Endothelial cell of umbilical vein (primary cell): ENCODE data around the gene CEP295NL. TPM values are rescaled to one million over a fixed set of nuclear protein-coding genes. Genes with fewer than 3 reads are reported as not detected.

Source experiments
- BruUV-seq: library from RNA; stranded (reverse); fragments of 400-500 nt; replicated peaks from 2 replicates; lab custom pipeline; 2021; lab: Mats Ljungman, UMichigan
- CTCF ChIA-PET: fragments of 300-600, 350-600 bp; sonication (Branson Sonifier 250); formaldehyde crosslinking; loops from one replicate; lab custom pipeline; 2021; ENCODE audit warnings: antibody characterized with exemption, inconsistent platforms; lab: Charles Lee
- POLR2A ChIA-PET: fragments of 300-600, 350-600 bp; sonication (Branson Sonifier 250); formaldehyde crosslinking; loops from one replicate; lab custom pipeline; 2021; ENCODE audit warnings: antibody characterized with exemption, inconsistent platforms; lab: Charles Lee
- DNase-seq: peaks from one replicate; pipeline ENCODE4 v3.0.0-alpha.2; 2011; ENCODE audit warnings: low read depth, low spot score
- FAIRE-seq: peaks from 2 replicates; lab custom pipeline; 2011; peaks lifted over from hg19 to GRCh38; lab: Jason Lieb, UNC
- H2AFZ ChIP-seq: 2 replicates; pipeline ENCODE4 v1.6.0; 2012; ENCODE audit warnings: low read depth, low read length, control low read depth, inconsistent platforms
- H3K27ac ChIP-seq: 2 replicates; pipeline ENCODE4 v1.5.1; 2011; ENCODE audit warnings: low read depth, mild to moderate bottlenecking, control low read depth, low read length, moderate library complexity; ENCODE audit not compliant: insufficient read depth
- H3K27me3 ChIP-seq, 2 experiments: 2 replicates each; pipeline versions ENCODE4 v1.6.0 to v1.6.1; 2011; ENCODE audit warnings: low read length in 2 of 2, mixed read lengths in 1 of 2; ENCODE audit not compliant: control insufficient read depth in 2 of 2, insufficient read depth in 2 of 2
- H3K36me3 ChIP-seq, 2 experiments: 2 replicates in 1 of 2; 3 replicates in 1 of 2; pipeline ENCODE4 v1.5.1; 2011; ENCODE audit warnings: low read length in 2 of 2, mild to moderate bottlenecking in 1 of 2, moderate library complexity in 1 of 2; ENCODE audit not compliant: control insufficient read depth in 2 of 2, insufficient read depth in 2 of 2; ENCODE audit errors: extremely low read depth in 1 of 2
- H3K4me1 ChIP-seq: 3 replicates; pipeline ENCODE4 v1.5.1; 2011; ENCODE audit warnings: mild to moderate bottlenecking, low read length; ENCODE audit not compliant: control insufficient read depth, insufficient read depth; ENCODE audit errors: extremely low read depth
- H3K4me2 ChIP-seq: 2 replicates; pipeline ENCODE4 v1.6.1; 2011; ENCODE audit warnings: low read length, control low read depth, mixed read lengths; ENCODE audit not compliant: insufficient read depth
- H3K4me3 ChIP-seq, 3 experiments: fragments of 200-600 bp in 1 of 3; sonication (generic), shearing (Covaris generic) in 1 of 3; replicated peaks in 1 of 3; 2 replicates each; pipeline ENCODE4 v1.5.1; 2011 to 2016; ENCODE audit warnings: control low read depth in 3 of 3, low read length in 3 of 3, mild to moderate bottlenecking in 2 of 3, inconsistent platforms in 1 of 3, low read depth in 1 of 3, moderate library complexity in 1 of 3; ENCODE audit not compliant: insufficient read depth in 1 of 3
- H3K79me2 ChIP-seq: 2 replicates; pipeline ENCODE4 v1.6.0; 2012; ENCODE audit warnings: low read length, inconsistent platforms; ENCODE audit not compliant: control insufficient read depth, insufficient read depth
- H3K9ac ChIP-seq: replicated peaks from 2 replicates; pipeline ENCODE3; 2011; ENCODE audit warnings: low read length, control low read depth; ENCODE audit not compliant: insufficient read depth; ENCODE audit errors: extremely low read depth
- H3K9me1 ChIP-seq: replicated peaks from 3 replicates; pipeline ENCODE4 v1.6.0; 2011; ENCODE audit warnings: mild to moderate bottlenecking, low read length; ENCODE audit not compliant: control insufficient read depth, insufficient read depth; ENCODE audit errors: extremely low read depth
- H3K9me3 ChIP-seq: replicated peaks from 2 replicates; pipeline ENCODE4 v1.5.1; 2012; ENCODE audit warnings: low read length, inconsistent platforms; ENCODE audit not compliant: control insufficient read depth, insufficient read depth
- H4K20me1 ChIP-seq: replicated peaks from 2 replicates; pipeline ENCODE3; 2011; ENCODE audit warnings: mild to moderate bottlenecking, low read length; ENCODE audit not compliant: control insufficient read depth, insufficient read depth; ENCODE audit errors: extremely low read depth
- CTCF ChIP-seq, 2 donors: IDR thresholded peaks; 1 replicate in 1 of 2; 2 replicates in 1 of 2; pipeline ENCODE4 v1.5.1; 2011; ENCODE audit warnings: low read length in 2 of 2, mild to moderate bottlenecking in 2 of 2, moderate library complexity in 2 of 2, control low read depth in 1 of 2, inconsistent platforms in 1 of 2, low read depth in 1 of 2; ENCODE audit not compliant: insufficient read depth in 1 of 2; ENCODE audit errors: extremely low read depth in 1 of 2
- EZH2 ChIP-seq: IDR thresholded peaks from 2 replicates; pipeline ENCODE4 v1.6.1; 2012; ENCODE audit warnings: borderline replicate concordance, low read depth, mild to moderate bottlenecking, moderate library complexity, low read length, inconsistent platforms; ENCODE audit not compliant: severe bottlenecking
- GATA2 ChIP-seq: IDR thresholded peaks from 2 replicates; pipeline ENCODE4 v1.7.0; 2011; ENCODE audit warnings: low read depth, mild to moderate bottlenecking, moderate library complexity, mixed read lengths, low read length; ENCODE audit not compliant: insufficient read length, insufficient read depth
- JUN ChIP-seq: IDR thresholded peaks from 2 replicates; pipeline ENCODE4 v1.6.1; 2011; ENCODE audit warnings: borderline replicate concordance, low read depth; ENCODE audit not compliant: insufficient read length, insufficient read depth
- MAX ChIP-seq: IDR thresholded peaks from 2 replicates; pipeline ENCODE4 v1.6.1; 2011; ENCODE audit not compliant: insufficient read depth, insufficient read length
- POLR2A ChIP-seq: IDR thresholded peaks from 2 replicates; pipeline ENCODE4 v1.6.1; 2012; ENCODE audit warnings: low read depth, mild to moderate bottlenecking, control low read depth, low read length
- POLR2AphosphoS5 ChIP-seq: IDR thresholded peaks from 2 replicates; pipeline ENCODE4 v1.6.1; 2012; ENCODE audit warnings: low read depth, mild to moderate bottlenecking, control low read depth, low read length, moderate library complexity; ENCODE audit not compliant: insufficient read depth
- dilution Hi-C: fragments of 300-500 bp; cut with MboI; formaldehyde crosslinking; loops from one replicate; pipeline ENCODE4 v1.15.0; 2019; ENCODE audit warnings: low sequenced_read_pairs; ENCODE audit not compliant: extremely low pct_ligation_motif_present
- intact Hi-C: fragments of 100-400 bp; cut with micrococcal nuclease; formaldehyde crosslinking; loops from one replicate; pipeline ENCODE4 v1.10.0; 2022
- polyA plus RNA-seq, 4 experiments: library from polyadenylated mRNA; depleted of rRNA in 3 of 4; stranded (reverse) in 3 of 4; unstranded in 1 of 4; fragments of >200 nt; gene quantifications; 2 replicates each; pipeline versions ENCODE4 v1.2.1 to v1.2.3, GENCODE V29; 2011 to 2012; ENCODE audit warnings: missing spikeins in 1 of 4
- total RNA-seq: library from RNA; stranded (reverse); gene quantifications from 2 replicates; pipeline ENCODE4 v1.2.3, GENCODE V29; 2021

Gene CEP295NL
- total and polyA plus RNA-seq, 2 donors (not counting 3 experiments of a cell fraction or from before 2014, with no cell fraction given), result 0.10 to 8.3 TPM

- Histone ChIP-seq H3K4me3 (no peak overlapping the region), H3K9ac (no peak overlapping the region), H3K4me1 (no peaks in the 10 kb centered on the region), H3K27me3 (no peaks in the 10 kb centered on the region), H3K27ac (no peak overlapping the region), H3K4me2 (no peak overlapping the region), H4K20me1 (no peaks in the 10 kb centered on the region), H3K9me1 (no peaks in the 10 kb centered on the region), H3K79me2 (peaks cover 12% of the 10 kb centered on the region), H2AFZ (no peak overlapping the region), H3K9me3 (no peaks in the 10 kb centered on the region), H3K36me3 (peaks cover 6 to 23% of the 10 kb centered on the region in 2 experiments)
- no peak for DNase-seq
- no TSS peak for BruUV-seq
- intact Hi-C loops (no loop called here), dilution Hi-C loops (no loop called here)
- TF ChIP-seq JUN, result no peak
- no peak for TF ChIP-seq EZH2
- FAIRE-seq, result no peak
- ChIA-PET CTCF (interaction anchor here (1.0 to 1.4 kb wide), 3 partner anchors 15 to 72 kb away, joined by 3 to 4 read pairs (median 4); no protein-coding TSS in a partner anchor), POLR2A (no interaction called here)
Measured at GRCh38 chr17:78898947-78899346, 4.1 kb downstream of the CEP295NL start.

GRCh38 chr17:78898075-78898836 lies 4.7 kb downstream of the CEP295NL start:
- H3K27ac ChIP-seq, result no peak overlapping the region
- no peaks in the 10 kb centered on the region for H3K4me1 ChIP-seq
- intact Hi-C loops, result no loop called here
- POLR2A ChIA-PET, result no interaction called here
- no peak overlapping the region for H2AFZ ChIP-seq
- H3K36me3 ChIP-seq, result peaks cover 6 to 21% of the 10 kb centered on the region in 2 experiments
- CTCF ChIA-PET, result interaction anchor here (1.0 to 1.4 kb wide), 3 partner anchors 16 to 73 kb away, joined by 3 to 4 read pairs (median 4); no protein-coding TSS in a partner anchor
- H3K9me3 ChIP-seq, result no peaks in the 10 kb centered on the region
- no peak overlapping the region for H3K4me2 ChIP-seq
- FAIRE-seq (no peak), DNase-seq (no peak)
- H4K20me1 ChIP-seq, result no peaks in the 10 kb centered on the region
- no TSS peak for BruUV-seq
- no peaks in the 10 kb centered on the region for H3K9me1 ChIP-seq
- dilution Hi-C loops, result no loop called here
- H3K4me3 ChIP-seq, result no peak overlapping the region
- H3K27me3 ChIP-seq, result no peaks in the 10 kb centered on the region
- H3K79me2 ChIP-seq, result peaks cover 8% of the 10 kb centered on the region
- H3K9ac ChIP-seq, result no peak overlapping the region
- TF ChIP-seq CTCF (IDR thresholded peaks at IDR 0.05; ENCODE audit: extremely low read depth in 1 of 2, insufficient read depth in 1 of 2, low read depth in 1 of 2, low read length in 2 of 2) (no peak), MAX (no peak), POLR2A (no peak), JUN (no peak), EZH2 (no peak), POLR2AphosphoS5 (no peak), GATA2 (no peak)
